ENCODE results near the gene SLC8A1. TPM values are rescaled to one million over a fixed set of nuclear protein-coding genes. Genes with fewer than 3 reads are reported as not detected.

Gene SLC8A1
- total RNA-seq, 1 donor from 2014 or later, result 82.9 TPM

GRCh38 chr2:40230707-40231432 is 221.0 kb downstream of the SLC8A1 start:
- no peak for DNase-seq (ENCODE audit: low spot score)

- no peak for DNase-seq (ENCODE audit: low spot score)
Observed at GRCh38 chr2:40230186-40230585, 221.7 kb downstream of the SLC8A1 start.

- no peak for DNase-seq (ENCODE audit: low spot score)
Observed at GRCh38 chr2:40228310-40228709, 223.6 kb downstream of the SLC8A1 start.

GRCh38 chr2:40227210-40227609 is 224.7 kb downstream of the SLC8A1 start:
- no peak for DNase-seq (ENCODE audit: low spot score)

GRCh38 chr2:40226637-40227036 is 225.3 kb downstream of the SLC8A1 start:
- no peak for DNase-seq (ENCODE audit: low spot score)

GRCh38 chr2:40225670-40226210 is 226.2 kb downstream of the SLC8A1 start:
- no peak for DNase-seq (ENCODE audit: low spot score)

- no peak for DNase-seq (ENCODE audit: low spot score)
Observed at GRCh38 chr2:40224318-40224717, 227.6 kb downstream of the SLC8A1 start.

- DNase-seq (ENCODE audit: low spot score), result peak; percentile 33
Observed at GRCh38 chr2:40220177-40220925, 231.5 kb downstream of the SLC8A1 start.

- DNase-seq (ENCODE audit: low spot score), result no peak
Observed at GRCh38 chr2:40219141-40219540, 232.7 kb downstream of the SLC8A1 start.

GRCh38 chr2:40218679-40219078 is 233.2 kb downstream of the SLC8A1 start:
- DNase-seq (ENCODE audit: low spot score), result peak; percentile 15

- DNase-seq (ENCODE audit: low spot score), result no peak
Observed at GRCh38 chr2:40213619-40214018, 238.3 kb downstream of the SLC8A1 start.

GRCh38 chr2:40213071-40213470 is 238.8 kb downstream of the SLC8A1 start:
- no peak for DNase-seq (ENCODE audit: low spot score)

GRCh38 chr2:40210968-40211353 is 240.9 kb downstream of the SLC8A1 start:
- DNase-seq (ENCODE audit: low spot score), result no peak

GRCh38 chr2:40210344-40210967 is 241.4 kb downstream of the SLC8A1 start:
- DNase-seq (ENCODE audit: low spot score), result no peak

GRCh38 chr2:40209761-40210160 is 242.1 kb downstream of the SLC8A1 start:
- no peak for DNase-seq (ENCODE audit: low spot score)

- DNase-seq (ENCODE audit: low spot score), result no peak
Observed at GRCh38 chr2:40208463-40208862, 243.4 kb downstream of the SLC8A1 start.

GRCh38 chr2:40204268-40204667 is 247.6 kb downstream of the SLC8A1 start:
- DNase-seq (ENCODE audit: low spot score), result no peak

GRCh38 chr2:40202798-40203400 is 249.0 kb downstream of the SLC8A1 start:
- no peak for DNase-seq (ENCODE audit: low spot score)

GRCh38 chr2:40201425-40201824 is 250.5 kb downstream of the SLC8A1 start:
- no peak for DNase-seq (ENCODE audit: low spot score)

- DNase-seq (ENCODE audit: low spot score), result no peak
Observed at GRCh38 chr2:40200366-40200915, 251.4 kb downstream of the SLC8A1 start.

- DNase-seq (ENCODE audit: low spot score), result no peak
Observed at GRCh38 chr2:40199771-40200170, 252.1 kb downstream of the SLC8A1 start.

- DNase-seq (ENCODE audit: low spot score), result no peak
Observed at GRCh38 chr2:40197121-40197520, 254.8 kb downstream of the SLC8A1 start.

Data from mucosa of gallbladder (tissue), 1 donor.